AG09309 (cell line): ENCODE data around the gene CLTB.
A peak's percentile ranks its signal among the peaks of the same experiment; 100 is the strongest.

ENCODE experiments used
- DNase-seq: peaks from one replicate; pipeline ENCODE4 v3.0.0-alpha.2; 2010; ENCODE audit warnings: low read depth
- H3K4me3 ChIP-seq: 2 replicates; pipeline ENCODE4 v1.5.1; 2011; ENCODE audit warnings: mild to moderate bottlenecking, low read depth, low read length, moderate library complexity; ENCODE audit not compliant: control insufficient read depth
- CTCF ChIP-seq: IDR thresholded peaks from 2 replicates; pipeline ENCODE4 v1.5.1; 2011; ENCODE audit warnings: mild to moderate bottlenecking, low read depth, low read length, inconsistent platforms; ENCODE audit not compliant: insufficient read depth, control insufficient read depth; ENCODE audit errors: missing control alignments

CLTB gene

DNA sequence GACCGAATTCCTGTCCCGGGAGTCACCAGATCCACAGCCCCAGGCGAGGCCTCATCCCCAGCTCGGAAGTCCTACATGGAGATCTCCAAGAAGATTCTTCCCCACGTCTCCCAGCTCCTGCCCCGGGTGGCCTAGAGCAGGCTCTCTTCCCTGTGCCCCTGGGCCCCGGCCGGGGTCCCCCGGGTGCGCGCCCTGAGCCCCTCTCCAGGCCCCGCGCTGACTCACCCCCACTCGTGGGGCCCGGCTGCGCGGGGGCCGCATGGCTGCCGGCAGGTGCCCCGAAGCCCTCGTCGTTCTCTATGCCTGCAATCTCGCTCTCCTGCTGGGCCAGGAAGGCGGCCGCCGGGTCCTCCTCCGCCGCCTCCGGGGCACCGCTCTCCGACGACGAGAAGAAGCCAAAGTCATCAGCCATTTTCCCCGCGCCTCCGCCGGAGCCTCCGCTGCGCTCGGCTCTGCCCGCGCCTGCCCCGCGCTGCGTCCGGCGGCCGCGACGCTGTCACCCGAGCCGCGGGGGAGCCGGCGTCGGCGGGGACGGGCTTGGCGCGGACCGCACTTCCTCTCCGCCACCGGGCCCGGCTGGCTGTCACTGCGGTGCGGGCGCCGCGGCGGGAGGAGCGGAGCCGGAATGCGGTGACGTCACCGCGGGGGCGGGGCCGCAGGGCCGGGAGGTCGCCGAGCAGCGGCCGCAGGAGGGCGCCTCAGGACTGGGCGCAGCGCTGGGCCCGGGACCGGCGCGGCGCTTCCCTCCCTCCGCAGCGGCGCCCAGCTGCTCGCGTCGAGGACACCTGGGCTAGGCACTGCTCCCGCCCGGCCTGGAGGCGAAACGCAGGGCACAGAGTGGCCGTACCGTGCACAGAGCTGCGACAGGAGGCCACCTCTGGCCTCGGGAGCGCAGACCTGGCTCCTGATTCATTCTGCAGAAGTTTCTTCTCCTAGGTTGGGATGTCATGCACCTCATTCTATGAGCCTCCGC is at the start of gene CLTB:
Gene CLTB, minus strand, starts transcription at position 588 of the 973 bp plus-strand sequence. Its CDS starts 176 bp downstream, at position 412.
- DNase-seq = no peak
- peak within 1 kb of the TSS; percentile 59 for H3K4me3 ChIP-seq
- TF ChIP-seq CTCF = no peak

DNA sequence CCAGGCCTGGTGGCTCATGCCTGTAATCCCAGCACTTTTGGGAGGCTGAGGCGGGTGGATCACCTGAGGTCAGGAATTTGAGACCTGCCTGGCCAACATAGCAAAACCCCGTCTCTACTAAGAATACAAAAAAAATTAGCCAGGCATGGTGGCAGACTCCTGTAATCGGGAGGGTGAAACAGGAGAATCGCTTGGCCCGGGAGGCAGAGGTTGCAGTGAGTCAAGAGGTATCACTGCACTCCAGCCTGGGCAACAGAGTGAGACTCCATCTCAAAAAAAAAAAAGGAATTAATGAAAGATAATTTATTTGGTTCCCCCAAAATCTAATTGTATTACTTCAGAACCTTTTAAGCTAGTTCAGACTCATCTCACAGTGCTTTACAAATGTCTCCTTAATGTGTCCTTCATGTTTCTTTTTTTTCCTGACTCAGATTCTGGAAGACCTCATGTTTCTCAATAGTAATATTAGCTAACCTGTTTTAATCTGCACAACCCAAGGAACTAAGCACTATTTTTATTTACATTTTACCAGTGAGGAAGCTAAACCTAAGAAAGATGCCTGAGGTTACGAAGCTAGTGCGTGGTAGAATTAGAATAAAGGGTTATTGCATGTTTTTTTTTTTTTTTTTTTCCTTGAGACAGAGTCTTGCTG is 46.9 kb upstream of the CLTB start:
- no peak for TF ChIP-seq CTCF
- DNase-seq = no peak
- no peak overlapping the region for H3K4me3 ChIP-seq

GRCh38 chr5:176461349-176461748 is 45.0 kb upstream of the CLTB start:
- no peak for DNase-seq
- no peak overlapping the region for H3K4me3 ChIP-seq
- TF ChIP-seq CTCF = no peak

DNA sequence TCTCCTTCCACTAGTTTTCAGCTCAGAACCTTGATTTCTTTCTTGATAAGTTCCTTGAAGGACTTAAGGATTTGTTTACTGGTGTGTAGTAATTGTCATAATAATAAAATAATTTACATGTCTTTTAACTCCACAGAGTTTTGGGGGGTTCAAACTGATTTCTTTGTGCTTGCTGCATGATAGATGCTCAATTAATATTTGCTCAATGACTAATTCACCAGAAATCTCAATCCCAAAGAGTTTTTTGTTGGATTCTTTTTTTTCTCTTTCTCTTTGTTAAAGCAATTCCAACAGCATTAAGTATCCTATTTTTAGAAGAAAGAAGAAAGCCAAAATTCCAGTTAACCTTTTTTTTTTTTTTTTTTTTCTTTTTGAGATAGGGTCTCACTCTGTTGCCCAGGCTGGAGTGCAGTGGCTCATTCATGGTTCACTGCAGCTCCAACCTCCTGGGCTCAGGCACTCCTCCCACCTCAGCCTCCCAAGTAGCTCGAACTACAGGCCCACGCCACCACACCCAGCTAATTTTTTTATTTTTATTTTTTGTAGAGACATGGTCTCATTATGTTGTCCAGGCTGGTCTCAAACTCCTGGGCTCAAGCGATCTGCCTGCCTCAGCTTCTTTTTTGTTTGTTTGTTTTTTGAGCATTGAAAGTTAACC is 42.7 kb upstream of the CLTB start:
- DNase-seq = no peak
- no peak for TF ChIP-seq CTCF
- no peak overlapping the region for H3K4me3 ChIP-seq

GRCh38 chr5:176454724-176455394 is 38.5 kb upstream of the CLTB start:
- no peak for TF ChIP-seq CTCF
- DNase-seq = no peak
- no peak overlapping the region for H3K4me3 ChIP-seq

- no peak overlapping the region for H3K4me3 ChIP-seq
- no peak for DNase-seq
- no peak for TF ChIP-seq CTCF
Observed at GRCh38 chr5:176450077-176450476, 33.7 kb upstream of the CLTB start.
